ENCODE results near the gene ME3.
A peak's percentile ranks its signal among the peaks of the same experiment; 100 is the strongest.
"Not testable (repeated sequence)": the region's sequence is repeated elsewhere in the genome, so short reads cannot be mapped to it uniquely, and the experiment has no call there.

The ME3 gene

GRCh38 chr11:86663291-86663690 is 9.1 kb downstream of the ME3 start:
- Mint-ChIP-seq H3K9me3 (peaks cover 5% of the 10 kb centered on the region), H3K27ac (no peak overlapping the region), H3K4me3 (no peak overlapping the region), H3K27me3 (peaks cover 16% of the 10 kb centered on the region), H3K36me3 (ENCODE audit: low read depth) (no peaks in the 10 kb centered on the region), H3K4me1 (ENCODE audit: low read depth) (no peaks in the 10 kb centered on the region)

GRCh38 chr11:86660736-86661135 is 11.7 kb downstream of the ME3 start:
- Mint-ChIP-seq H3K4me1 (ENCODE audit: low read depth) (no peaks in the 10 kb centered on the region), H3K4me3 (no peak overlapping the region)

DNA sequence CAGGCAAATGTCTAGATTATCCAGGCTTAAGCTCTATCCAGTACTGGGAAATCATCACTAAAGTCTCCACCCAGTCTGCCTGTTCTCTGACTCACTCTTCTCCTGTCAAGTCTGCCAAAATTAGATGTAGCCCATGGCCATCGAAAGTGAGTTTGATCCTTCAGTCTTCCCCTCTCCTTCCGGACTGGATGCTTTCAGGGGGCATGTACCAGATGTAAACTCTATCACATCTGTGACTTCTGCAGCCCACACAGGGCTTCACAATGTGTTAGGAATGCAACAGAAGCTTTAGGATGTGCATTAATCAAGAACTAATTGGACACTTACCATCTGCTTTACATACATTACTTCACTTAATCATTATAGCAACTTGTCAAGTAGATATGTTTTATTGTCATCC is 12.3 kb downstream of the ME3 start:
- H3K27me3 Mint-ChIP-seq, result peaks cover 8% of the 10 kb centered on the region
- H3K36me3 Mint-ChIP-seq (ENCODE audit: low read depth), result no peaks in the 10 kb centered on the region
- H3K27ac Mint-ChIP-seq, result no peak overlapping the region
- H3K4me1 Mint-ChIP-seq (ENCODE audit: low read depth), result no peaks in the 10 kb centered on the region
- H3K9me3 Mint-ChIP-seq, result peaks cover 8% of the 10 kb centered on the region
- no peak overlapping the region for H3K4me3 Mint-ChIP-seq

More at GRCh38 chr11:86660736-86661135, 11.7 kb downstream of the ME3 start:
- no peaks in the 10 kb centered on the region for H3K36me3 Mint-ChIP-seq (ENCODE audit: low read depth)
- peaks cover 8% of the 10 kb centered on the region for H3K9me3 Mint-ChIP-seq
- peaks cover 11% of the 10 kb centered on the region for H3K27me3 Mint-ChIP-seq
- no peak overlapping the region for H3K27ac Mint-ChIP-seq

- H3K36me3 Mint-ChIP-seq (ENCODE audit: low read depth), result no peaks in the 10 kb centered on the region
- no peak overlapping the region for H3K27ac Mint-ChIP-seq
- H3K27me3 Mint-ChIP-seq, result peaks cover 4% of the 10 kb centered on the region
- H3K4me1 Mint-ChIP-seq (ENCODE audit: low read depth), result no peaks in the 10 kb centered on the region
- no peak overlapping the region for H3K4me3 Mint-ChIP-seq
- peaks cover 9% of the 10 kb centered on the region for H3K9me3 Mint-ChIP-seq
Observed at GRCh38 chr11:86658534-86658933, 13.9 kb downstream of the ME3 start.

DNA sequence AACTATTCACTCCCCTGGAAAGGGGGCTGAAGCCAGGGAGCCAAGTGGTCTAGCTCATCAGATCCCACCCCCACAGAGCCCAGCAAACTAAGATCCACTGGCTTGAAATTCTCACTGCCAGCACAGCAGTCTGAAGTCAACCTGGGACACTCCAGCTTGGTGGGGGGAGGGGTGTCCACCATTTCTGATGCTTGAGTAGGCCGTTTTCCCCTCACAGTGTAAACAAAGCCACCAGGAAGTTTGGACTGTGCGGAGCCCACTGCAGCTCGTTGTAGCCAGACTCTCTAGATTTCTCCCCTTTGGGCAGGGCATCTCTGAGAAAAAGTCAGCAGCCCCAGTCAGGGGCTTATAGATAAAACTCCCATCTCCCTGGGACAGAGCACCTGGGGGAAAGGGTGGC is 27.2 kb downstream of the ME3 start:
- H3K27me3 Mint-ChIP-seq, result peaks cover 48% of the 10 kb centered on the region
- not testable (repeated sequence) for H3K27ac Mint-ChIP-seq; H3K4me1 Mint-ChIP-seq (ENCODE audit: low read depth); H3K4me3 Mint-ChIP-seq; H3K36me3 Mint-ChIP-seq (ENCODE audit: low read depth)
- peaks cover 11% of the 10 kb centered on the region for H3K9me3 Mint-ChIP-seq

GRCh38 chr11:86644291-86644690 is 28.1 kb downstream of the ME3 start:
- peaks cover 11% of the 10 kb centered on the region for H3K9me3 Mint-ChIP-seq
- H3K27me3 Mint-ChIP-seq, result peaks cover 42% of the 10 kb centered on the region
- H3K4me3 Mint-ChIP-seq, result no peak overlapping the region
- H3K27ac Mint-ChIP-seq, result no peak overlapping the region
- peaks cover 6% of the 10 kb centered on the region for H3K4me1 Mint-ChIP-seq (ENCODE audit: low read depth)
- H3K36me3 Mint-ChIP-seq (ENCODE audit: low read depth), result no peaks in the 10 kb centered on the region

- peaks cover 4% of the 10 kb centered on the region for H3K36me3 Mint-ChIP-seq (ENCODE audit: low read depth)
- peaks cover 46% of the 10 kb centered on the region for H3K27me3 Mint-ChIP-seq
- peaks cover 21% of the 10 kb centered on the region for H3K4me1 Mint-ChIP-seq (ENCODE audit: low read depth)
- no peak overlapping the region for H3K4me3 Mint-ChIP-seq
- H3K9me3 Mint-ChIP-seq, result peaks cover 8% of the 10 kb centered on the region
- no peak overlapping the region for H3K27ac Mint-ChIP-seq
Observed at GRCh38 chr11:86641537-86642261, 30.7 kb downstream of the ME3 start.

DNA sequence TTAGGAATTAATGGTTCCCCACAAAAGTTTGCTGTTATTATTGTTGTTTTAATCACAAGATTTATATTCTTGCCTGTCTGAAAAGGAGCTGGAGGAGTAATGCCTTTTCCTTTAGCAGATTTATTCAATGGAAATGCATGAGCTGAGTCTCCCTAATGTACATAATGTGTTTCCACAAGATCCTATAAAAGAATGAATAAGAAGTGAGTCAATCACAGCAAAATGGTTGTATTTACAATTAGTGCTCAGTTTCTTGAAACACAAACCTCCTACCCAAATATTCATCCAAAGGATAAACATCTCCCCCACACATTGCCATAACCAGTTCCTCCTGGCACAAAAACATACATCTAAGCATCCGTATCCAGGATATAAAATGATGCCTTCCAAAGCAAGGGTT is 33.3 kb downstream of the ME3 start:
- no peak overlapping the region for H3K4me3 Mint-ChIP-seq
- peaks cover 4% of the 10 kb centered on the region for H3K36me3 Mint-ChIP-seq (ENCODE audit: low read depth)
- peaks cover 8% of the 10 kb centered on the region for H3K9me3 Mint-ChIP-seq
- H3K27me3 Mint-ChIP-seq, result peaks cover 53% of the 10 kb centered on the region
- peaks cover 21% of the 10 kb centered on the region for H3K4me1 Mint-ChIP-seq (ENCODE audit: low read depth)
- H3K27ac Mint-ChIP-seq, result no peak overlapping the region

GRCh38 chr11:86638673-86639072 is 33.7 kb downstream of the ME3 start:
- Mint-ChIP-seq H3K4me3 (no peak overlapping the region), H3K27ac (peak overlapping the region; percentile 1), H3K27me3 (peaks cover 56% of the 10 kb centered on the region), H3K9me3 (peaks cover 8% of the 10 kb centered on the region), H3K36me3 (ENCODE audit: low read depth) (peaks cover 4% of the 10 kb centered on the region), H3K4me1 (ENCODE audit: low read depth) (peaks cover 21% of the 10 kb centered on the region)

GRCh38 chr11:86637988-86638387 is 34.4 kb downstream of the ME3 start:
- H3K27ac Mint-ChIP-seq, result peak overlapping the region; percentile 82
- H3K4me3 Mint-ChIP-seq, result peak overlapping the region; percentile 69
- H3K9me3 Mint-ChIP-seq, result peaks cover 8% of the 10 kb centered on the region
- H3K36me3 Mint-ChIP-seq (ENCODE audit: low read depth), result peaks cover 4% of the 10 kb centered on the region
- H3K4me1 Mint-ChIP-seq (ENCODE audit: low read depth), result peaks cover 28% of the 10 kb centered on the region
- H3K27me3 Mint-ChIP-seq, result peaks cover 57% of the 10 kb centered on the region

DNA sequence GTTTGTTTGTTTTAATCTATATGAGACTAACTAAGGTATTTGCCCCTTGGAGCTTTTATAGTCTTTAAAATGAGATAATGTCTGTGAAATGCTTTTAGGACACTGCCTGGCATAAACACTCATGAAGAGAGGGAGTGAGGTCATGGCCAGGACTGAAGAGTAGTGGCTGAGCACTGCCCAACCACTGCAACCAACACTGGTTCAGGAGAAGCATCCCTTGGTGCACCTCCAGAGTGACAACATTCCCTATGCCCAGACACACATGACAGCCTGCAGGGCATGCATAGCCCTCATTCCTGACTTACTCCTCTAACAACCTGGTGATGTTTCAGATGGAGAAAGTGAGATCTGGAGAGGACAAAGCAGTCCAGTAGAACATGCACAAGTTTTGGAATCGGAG is 36.1 kb downstream of the ME3 start:
- H3K36me3 Mint-ChIP-seq (ENCODE audit: low read depth), result peaks cover 4% of the 10 kb centered on the region
- H3K4me3 Mint-ChIP-seq, result no peak overlapping the region
- H3K27ac Mint-ChIP-seq, result no peak overlapping the region
- H3K4me1 Mint-ChIP-seq (ENCODE audit: low read depth), result peaks cover 31% of the 10 kb centered on the region
- peaks cover 54% of the 10 kb centered on the region for H3K27me3 Mint-ChIP-seq
- H3K9me3 Mint-ChIP-seq, result peaks cover 8% of the 10 kb centered on the region

DNA sequence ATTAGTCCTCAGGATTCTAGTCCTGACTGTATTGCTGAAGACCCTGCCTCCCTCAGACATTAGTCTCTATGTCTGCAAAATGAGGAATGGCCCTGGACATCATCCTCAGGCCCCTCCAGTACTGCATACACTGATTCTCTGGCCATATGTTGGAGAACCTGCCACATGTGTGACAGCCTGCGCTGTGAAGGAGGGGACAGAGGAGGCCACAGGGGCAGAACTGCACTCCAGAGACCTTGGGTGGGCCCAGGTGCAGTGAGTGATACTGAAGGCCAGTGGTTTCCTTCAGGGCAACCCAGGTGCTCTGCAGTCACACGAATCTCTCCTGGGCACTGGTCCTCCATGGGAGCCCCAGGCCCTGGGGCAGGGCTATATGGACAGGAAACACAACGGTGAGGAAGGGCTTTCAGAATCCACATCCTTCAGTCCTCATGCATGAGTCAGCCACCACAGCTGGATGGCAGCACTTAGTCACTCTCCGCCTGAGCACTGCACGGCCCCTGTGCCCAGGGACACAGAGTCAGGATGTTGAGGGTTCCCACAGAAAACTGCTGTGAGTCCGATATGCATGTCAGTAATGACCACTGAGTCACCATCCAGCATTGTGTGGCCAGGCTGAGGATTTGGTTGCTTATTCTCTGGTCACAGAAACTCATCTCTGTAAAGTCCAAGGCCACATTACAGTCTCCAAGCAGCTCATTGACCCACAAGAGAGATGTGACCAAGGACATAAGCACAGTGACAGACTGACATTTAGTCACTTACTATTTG is 39.7 kb downstream of the ME3 start:
- Mint-ChIP-seq H3K9me3 (no peaks in the 10 kb centered on the region), H3K4me3 (no peak overlapping the region), H3K4me1 (ENCODE audit: low read depth) (peaks cover 17% of the 10 kb centered on the region), H3K36me3 (ENCODE audit: low read depth) (no peaks in the 10 kb centered on the region), H3K27ac (no peak overlapping the region), H3K27me3 (peaks cover 42% of the 10 kb centered on the region)

DNA sequence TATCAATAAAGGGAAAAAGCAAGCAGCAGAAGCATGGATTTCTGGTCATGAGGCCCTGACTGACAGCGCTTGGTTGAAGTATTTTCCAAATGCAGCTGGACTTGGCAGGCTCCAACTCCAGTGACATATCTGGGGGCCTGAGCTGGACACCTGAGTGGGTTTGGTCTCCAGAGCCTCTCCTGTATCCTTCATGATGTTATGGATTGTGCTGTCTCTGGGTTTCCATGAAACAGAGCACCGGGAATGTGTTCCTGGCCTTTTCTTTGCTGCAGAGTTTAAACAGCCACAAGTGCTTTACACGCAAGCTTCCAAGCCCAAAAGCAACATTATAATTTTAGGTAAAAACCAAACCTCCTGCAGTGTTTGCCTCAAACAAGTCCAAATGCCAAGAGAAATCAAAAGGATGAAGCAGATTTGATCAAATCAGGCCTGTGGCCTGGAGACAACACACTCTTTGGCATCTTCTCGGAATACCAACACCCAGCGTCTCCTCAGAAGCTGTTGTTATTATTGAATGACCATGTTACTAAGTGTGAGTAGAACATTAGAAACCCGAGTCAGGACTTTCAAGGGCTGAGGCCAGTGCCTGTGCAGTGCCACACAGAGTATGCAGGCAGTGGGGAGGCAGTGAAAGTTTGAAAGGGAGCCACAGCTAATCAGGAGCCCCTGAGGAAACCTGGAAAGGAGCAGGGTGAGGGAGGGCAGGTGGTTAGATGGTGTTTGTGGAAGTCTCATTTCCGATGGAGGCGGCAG is 42.0 kb downstream of the ME3 start:
- no peaks in the 10 kb centered on the region for H3K9me3 Mint-ChIP-seq
- no peak overlapping the region for H3K4me3 Mint-ChIP-seq
- H3K4me1 Mint-ChIP-seq (ENCODE audit: low read depth), result peaks cover 12% of the 10 kb centered on the region
- H3K36me3 Mint-ChIP-seq (ENCODE audit: low read depth), result no peaks in the 10 kb centered on the region
- H3K27me3 Mint-ChIP-seq, result peaks cover 28% of the 10 kb centered on the region
- no peak overlapping the region for H3K27ac Mint-ChIP-seq

GRCh38 chr11:86629045-86629706 is 43.2 kb downstream of the ME3 start:
- Mint-ChIP-seq H3K27ac (no peak overlapping the region), H3K27me3 (peaks cover 16% of the 10 kb centered on the region), H3K36me3 (ENCODE audit: low read depth) (no peaks in the 10 kb centered on the region), H3K4me1 (ENCODE audit: low read depth) (peaks cover 12% of the 10 kb centered on the region), H3K9me3 (no peaks in the 10 kb centered on the region), H3K4me3 (no peak overlapping the region)
